Large intestine (tissue), 3 donors: ENCODE measurements around the gene ACTA2. TPM values are rescaled to one million over a fixed set of nuclear protein-coding genes. Genes with fewer than 3 reads are reported as not detected.

Experiments used
- DNase-seq, 2 donors: peaks; one replicate each; pipeline versions ENCODE4 v3.0.0 to v3.0.0-alpha.2; 2013
- H3K27ac ChIP-seq: one replicate; pipeline ENCODE4 v1.5.1; 2013; ENCODE audit warnings: low read length
- H3K27me3 ChIP-seq: 2 replicates; pipeline ENCODE4 v1.6.1; 2013; ENCODE audit warnings: low read length; ENCODE audit not compliant: control insufficient read depth, insufficient read depth
- H3K36me3 ChIP-seq: 2 replicates; pipeline ENCODE4 v1.6.1; 2013; ENCODE audit warnings: low read length; ENCODE audit not compliant: control insufficient read depth, insufficient read depth
- H3K4me1 ChIP-seq: one replicate; pipeline ENCODE4 v1.6.1; 2013; ENCODE audit warnings: low read length; ENCODE audit not compliant: control insufficient read depth, insufficient read depth
- H3K4me3 ChIP-seq: one replicate; pipeline ENCODE4 v1.5.1; 2013; ENCODE audit warnings: low read length
- H3K9me3 ChIP-seq: one replicate; pipeline ENCODE4 v1.6.1; 2013; ENCODE audit warnings: mild to moderate bottlenecking, low read depth, low read length, moderate library complexity; ENCODE audit not compliant: control insufficient read depth
- WGBS: methylation state at CpG from one replicate; pipeline ENCODE4 v1.1.5; 2013; ENCODE audit warnings: low lambda C conversion rate; ENCODE audit not compliant: insufficient coverage; 5-methylcytosine and 5-hydroxymethylcytosine counted together
- polyA plus RNA-seq: library from polyadenylated mRNA; unstranded; fragments of 120-200 nt; gene quantifications from one replicate; pipeline ENCODE4 v1.2.1, GENCODE V29; 2013

ACTA2 gene
- polyA plus RNA-seq, 1 donor, result 641 TPM

GRCh38 chr10:88991899-88992320, 39.3 kb upstream of the ACTA2 start:
- WGBS, result no CpG with 5 or more reads among the region's 6 CpGs
- H3K27me3 ChIP-seq, result no peaks in the 10 kb centered on the region
- H3K9me3 ChIP-seq, result no peaks in the 10 kb centered on the region
- no peaks in the 10 kb centered on the region for H3K36me3 ChIP-seq
- DNase-seq, result no peak
- H3K27ac ChIP-seq, result peak overlapping the region; percentile 52
- H3K4me3 ChIP-seq, result peak overlapping the region; percentile 88
- no peaks in the 10 kb centered on the region for H3K4me1 ChIP-seq

GRCh38 chr10:88991161-88991898, 38.8 kb upstream of the ACTA2 start:
- Histone ChIP-seq H3K27ac (peak overlapping the region; percentile 52), H3K9me3 (no peaks in the 10 kb centered on the region), H3K27me3 (no peaks in the 10 kb centered on the region), H3K4me3 (peak overlapping the region; percentile 88), H3K36me3 (no peaks in the 10 kb centered on the region), H3K4me1 (no peaks in the 10 kb centered on the region)
- peak; percentile 46 to 78 for DNase-seq
- WGBS, result 0% methylated on average over 3 of the region's 38 CpGs

GRCh38 chr10:88990384-88991160, 38.0 kb upstream of the ACTA2 start, which contains the start of gene FAS:
Gene FAS (plus strand): TSS chr10:88990798. CDS start chr10:88990877, 79 bp downstream.
- Histone ChIP-seq H3K36me3 (no peaks in the 10 kb centered on the region), H3K27ac (peak within 1 kb of the TSS; percentile 52), H3K4me1 (no peaks in the 10 kb centered on the region), H3K27me3 (no peaks in the 10 kb centered on the region), H3K4me3 (peak within 1 kb of the TSS; percentile 88), H3K9me3 (no peaks in the 10 kb centered on the region)
- peak; percentile 35 to 73 for DNase-seq
- WGBS, result no CpG with 5 or more reads among the region's 51 CpGs

GRCh38 chr10:88989824-88990383, 37.3 kb upstream of the ACTA2 start:
- DNase-seq, result no peak
- WGBS, result 47% methylated on average over 3 of the region's 8 CpGs
- peak overlapping the region; percentile 88 for H3K4me3 ChIP-seq

GRCh38 chr10:88989423-88989822, 36.9 kb upstream of the ACTA2 start:
- WGBS, result no CpG with 5 or more reads among the region's 2 CpGs
- no peaks in the 10 kb centered on the region for H3K9me3 ChIP-seq
- no peak for DNase-seq
- H3K27me3 ChIP-seq, result no peaks in the 10 kb centered on the region
- no peaks in the 10 kb centered on the region for H3K4me1 ChIP-seq
- H3K4me3 ChIP-seq, result no peak overlapping the region
- peak overlapping the region; percentile 52 for H3K27ac ChIP-seq
- H3K36me3 ChIP-seq, result no peaks in the 10 kb centered on the region

More at GRCh38 chr10:88989824-88990383, 37.3 kb upstream of the ACTA2 start:
- Histone ChIP-seq H3K4me1 (no peaks in the 10 kb centered on the region), H3K27me3 (no peaks in the 10 kb centered on the region), H3K9me3 (no peaks in the 10 kb centered on the region), H3K36me3 (no peaks in the 10 kb centered on the region), H3K27ac (peak overlapping the region; percentile 52)

GRCh38 chr10:88987840-88988239, 35.3 kb upstream of the ACTA2 start:
- H3K27ac ChIP-seq, result no peak overlapping the region
- H3K9me3 ChIP-seq, result no peaks in the 10 kb centered on the region
- H3K4me3 ChIP-seq, result no peak overlapping the region
- H3K36me3 ChIP-seq, result no peaks in the 10 kb centered on the region
- DNase-seq, result no peak
- H3K4me1 ChIP-seq, result peaks cover 2% of the 10 kb centered on the region
- 0% methylated on average over 1 of the region's 2 CpGs for WGBS
- no peaks in the 10 kb centered on the region for H3K27me3 ChIP-seq

- H3K27me3 ChIP-seq, result no peaks in the 10 kb centered on the region
- no peaks in the 10 kb centered on the region for H3K9me3 ChIP-seq
- H3K27ac ChIP-seq, result no peak overlapping the region
- peaks cover 4% of the 10 kb centered on the region for H3K4me1 ChIP-seq
- no peaks in the 10 kb centered on the region for H3K36me3 ChIP-seq
- no peak for DNase-seq
- no peak overlapping the region for H3K4me3 ChIP-seq
Measured at GRCh38 chr10:88987243-88987725, 34.7 kb upstream of the ACTA2 start.

GRCh38 chr10:88986549-88987242, 34.1 kb upstream of the ACTA2 start:
- Histone ChIP-seq H3K4me1 (peaks cover 4% of the 10 kb centered on the region), H3K27me3 (no peaks in the 10 kb centered on the region), H3K9me3 (no peaks in the 10 kb centered on the region), H3K4me3 (no peak overlapping the region), H3K36me3 (no peaks in the 10 kb centered on the region), H3K27ac (no peak overlapping the region)
- WGBS, result no CpG with 5 or more reads among the region's 2 CpGs
- no peak for DNase-seq

- no peaks in the 10 kb centered on the region for H3K9me3 ChIP-seq
- H3K36me3 ChIP-seq, result no peaks in the 10 kb centered on the region
- no peak for DNase-seq
- H3K27me3 ChIP-seq, result no peaks in the 10 kb centered on the region
- H3K27ac ChIP-seq, result no peak overlapping the region
- no peak overlapping the region for H3K4me3 ChIP-seq
- H3K4me1 ChIP-seq, result peaks cover 11% of the 10 kb centered on the region
Measured at GRCh38 chr10:88984525-88984924, 32.0 kb upstream of the ACTA2 start.

GRCh38 chr10:88983939-88984338, 31.4 kb upstream of the ACTA2 start:
- H3K36me3 ChIP-seq, result no peaks in the 10 kb centered on the region
- DNase-seq, result no peak
- H3K27me3 ChIP-seq, result no peaks in the 10 kb centered on the region
- H3K9me3 ChIP-seq, result no peaks in the 10 kb centered on the region
- no peak overlapping the region for H3K4me3 ChIP-seq
- no peak overlapping the region for H3K27ac ChIP-seq
- WGBS, result no CpG with 5 or more reads among the region's 1 CpG
- peaks cover 11% of the 10 kb centered on the region for H3K4me1 ChIP-seq
